RWPE2 (cell line): ENCODE measurements around the gene CCDC12.
A peak's percentile ranks its signal among the peaks of the same experiment; 100 is the strongest.

Source experiments
- ATAC-seq: fragments of 200-7000 bp; cut with Tn5 transposase; 3 replicates; pipeline ENCODE4 v1.9.1; 2021; ENCODE audit warnings: low read depth
- DNase-seq: peaks from one replicate; pipeline ENCODE4 v3.0.0-alpha.2; 2020; ENCODE audit warnings: low spot score
- H3K27ac ChIP-seq: fragments of 450-650 bp; 2 replicates; pipeline ENCODE4 v1.5.1; 2017; ENCODE audit warnings: mild to moderate bottlenecking; ENCODE audit not compliant: poor library complexity, severe bottlenecking
- H3K27me3 ChIP-seq: fragments of 250-450 bp; sonication (Bioruptor Pico); 2 replicates; pipeline ENCODE4 v1.5.1; 2021; ENCODE audit warnings: mild to moderate bottlenecking, moderate library complexity; ENCODE audit not compliant: insufficient read depth, poor library complexity, severe bottlenecking
- H3K36me3 ChIP-seq: fragments of 250-450 bp; sonication (Bioruptor Pico); 2 replicates; pipeline ENCODE4 v1.5.1; 2020; ENCODE audit warnings: low read depth, mild to moderate bottlenecking, moderate library complexity
- H3K4me1 ChIP-seq: fragments of 250-450 bp; sonication (Bioruptor Pico); 2 replicates; pipeline ENCODE4 v1.5.1; 2021; ENCODE audit warnings: mild to moderate bottlenecking, moderate library complexity; ENCODE audit not compliant: insufficient read depth, poor library complexity, severe bottlenecking
- H3K4me3 ChIP-seq: fragments of 250-450 bp; sonication (Bioruptor Pico); 2 replicates; pipeline ENCODE4 v1.5.1; 2021; ENCODE audit warnings: mild to moderate bottlenecking, moderate library complexity; ENCODE audit not compliant: severe bottlenecking
- H3K9me3 ChIP-seq: fragments of 250-450 bp; sonication (Bioruptor Pico); 2 replicates; pipeline ENCODE4 v1.5.1; 2021; ENCODE audit warnings: mild to moderate bottlenecking, moderate library complexity; ENCODE audit not compliant: severe bottlenecking
- CTCF ChIP-seq: fragments of 450-650 bp; IDR thresholded peaks from one replicate; pipeline ENCODE4 v1.5.1; 2017; ENCODE audit warnings: mild to moderate bottlenecking, moderate library complexity; ENCODE audit not compliant: poor library complexity, severe bottlenecking

CCDC12 gene

DNA sequence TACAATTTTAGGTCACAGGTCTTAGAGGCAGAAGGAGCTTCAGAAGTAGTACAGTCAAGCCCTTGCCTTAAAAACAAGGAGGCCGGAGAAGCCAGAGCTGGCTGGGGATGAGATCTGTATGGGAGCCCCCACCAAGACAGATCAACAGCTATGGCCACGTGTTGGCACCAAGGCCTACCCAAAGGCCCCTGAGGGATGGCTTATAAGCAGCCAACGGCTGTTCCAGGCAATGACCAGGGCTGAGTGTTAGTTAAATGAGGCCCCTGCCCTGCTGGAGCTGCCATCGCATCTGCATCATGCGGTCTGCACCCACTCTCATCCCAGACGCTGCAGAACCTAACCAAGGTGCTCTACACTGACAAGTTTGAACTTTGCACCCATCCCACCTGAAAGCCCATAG, 43.3 kb downstream of the CCDC12 start:
- ATAC-seq: no peak
- H3K36me3 ChIP-seq: peaks cover 30% of the 10 kb centered on the region
- TF ChIP-seq CTCF: no peak
- no peak for DNase-seq
- peaks cover 49% of the 10 kb centered on the region for H3K4me1 ChIP-seq
- H3K4me3 ChIP-seq: no peak overlapping the region
- H3K27ac ChIP-seq: peak overlapping the region; percentile 47
- no peaks in the 10 kb centered on the region for H3K27me3 ChIP-seq
- no peaks in the 10 kb centered on the region for H3K9me3 ChIP-seq

GRCh38 chr3:46932455-46933225, 43.9 kb downstream of the CCDC12 start:
- no peaks in the 10 kb centered on the region for H3K9me3 ChIP-seq
- ATAC-seq: no peak
- peaks cover 32% of the 10 kb centered on the region for H3K36me3 ChIP-seq
- no peaks in the 10 kb centered on the region for H3K27me3 ChIP-seq
- peaks cover 49% of the 10 kb centered on the region for H3K4me1 ChIP-seq
- TF ChIP-seq CTCF: no peak
- H3K27ac ChIP-seq: peak overlapping the region; percentile 47
- no peak for DNase-seq
- H3K4me3 ChIP-seq: no peak overlapping the region

DNA sequence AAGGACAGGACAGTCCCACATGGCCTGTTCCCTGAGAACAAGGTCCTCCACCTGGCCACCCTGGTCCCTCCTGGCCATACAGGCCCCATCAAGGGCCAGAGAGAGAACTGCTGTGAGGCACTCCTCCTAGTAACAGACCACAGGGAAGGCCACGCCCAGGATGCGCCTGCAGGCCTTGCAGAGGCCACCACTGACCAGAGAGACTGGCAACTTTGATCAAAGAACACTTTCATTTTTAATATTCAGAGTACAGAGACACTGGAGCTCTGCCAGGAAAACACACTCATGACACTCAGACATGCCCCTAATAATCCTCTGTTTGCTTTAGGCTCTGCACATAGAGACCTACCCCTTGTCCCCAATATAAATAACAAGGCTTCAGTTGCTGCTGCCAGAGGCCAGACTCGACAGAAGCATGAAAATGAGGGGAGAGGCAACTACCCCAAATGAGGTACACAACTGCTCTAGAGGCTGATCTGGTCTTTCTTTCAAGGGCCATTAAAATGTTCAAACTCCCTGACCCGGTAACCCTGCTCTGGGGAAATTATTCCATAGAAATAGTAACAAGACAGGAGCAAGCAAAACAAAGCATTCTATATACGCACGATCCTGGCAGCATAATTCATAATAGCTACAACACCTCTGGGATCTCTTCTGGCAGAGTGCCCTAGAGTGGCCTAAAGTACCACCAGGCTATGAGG, 44.8 kb downstream of the CCDC12 start:
- H3K4me1 ChIP-seq: peaks cover 49% of the 10 kb centered on the region
- no peak for DNase-seq
- H3K27ac ChIP-seq: peak overlapping the region; percentile 47

GRCh38 chr3:46930945-46931403, 45.6 kb downstream of the CCDC12 start:
- ATAC-seq: no peak
- no peak for TF ChIP-seq CTCF
- Histone ChIP-seq H3K36me3 (peaks cover 30% of the 10 kb centered on the region), H3K4me1 (peaks cover 48% of the 10 kb centered on the region), H3K4me3 (no peak overlapping the region), H3K9me3 (no peaks in the 10 kb centered on the region), H3K27ac (peak overlapping the region; percentile 47), H3K27me3 (no peaks in the 10 kb centered on the region)
- DNase-seq: no peak

More for the DNA sequence above, 44.8 kb downstream of the CCDC12 start:
- Histone ChIP-seq H3K4me3 (no peak overlapping the region), H3K36me3 (peaks cover 38% of the 10 kb centered on the region), H3K27me3 (no peaks in the 10 kb centered on the region), H3K9me3 (no peaks in the 10 kb centered on the region)
- no peak for ATAC-seq
- TF ChIP-seq CTCF: no peak
